ENCODE measurements around the gene S100A14. TPM values are rescaled to one million over a fixed set of nuclear protein-coding genes. Genes with fewer than 3 reads are reported as not detected.

Gene S100A14
- total RNA-seq, 1 experiment from 2014 or later, result 0.63 TPM

DNA sequence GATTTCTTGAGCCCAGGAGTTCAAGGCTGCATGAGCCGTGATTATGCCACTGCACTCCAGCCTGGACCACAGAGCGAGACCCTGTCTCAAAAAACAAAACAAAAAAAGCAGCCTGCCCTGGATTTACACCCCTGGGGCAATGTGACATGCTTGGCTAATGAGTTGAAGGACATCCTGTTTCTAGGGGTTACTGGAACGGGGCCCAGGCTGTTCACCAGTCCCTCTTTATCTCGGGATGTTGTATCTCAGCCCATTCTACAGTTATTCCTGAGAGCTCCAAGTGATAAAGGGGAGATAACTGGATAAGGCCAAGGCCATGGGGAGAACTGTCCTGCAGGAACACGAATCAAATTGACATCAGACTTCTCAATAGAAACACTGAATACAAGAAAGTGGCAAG lies 28.8 kb downstream of the S100A14 start:
- WGBS (ENCODE audit: extremely low coverage, insufficient read length, low lambda C conversion rate), result no CpG with 5 or more reads among the region's 5 CpGs
- no peak for DNase-seq
- H3K79me1 ChIP-seq (ENCODE audit: insufficient read depth, low read depth, low read length, poor library complexity, severe bottlenecking), result no peaks in the 10 kb centered on the region
- H3K9me3 Mint-ChIP-seq, result no peaks in the 10 kb centered on the region
- H3K18ac ChIP-seq (ENCODE audit: insufficient read length, low read depth, low read length), result no peak overlapping the region
- H4K20me1 ChIP-seq (ENCODE audit: control insufficient read depth, insufficient read depth, insufficient read length), result no peaks in the 10 kb centered on the region
- H3K27me3 ChIP-seq (ENCODE audit: insufficient read depth, low read length), result no peaks in the 10 kb centered on the region
- H3K4me1 ChIP-seq (ENCODE audit: insufficient read depth, low read length), result no peaks in the 10 kb centered on the region; the same call in 1 of the 2 replicates
- no peak overlapping the region for H2AFZ ChIP-seq (ENCODE audit: low read length)
- no peak overlapping the region for H4K5ac ChIP-seq (ENCODE audit: insufficient read length, low read depth, low read length)
- no peaks in the 10 kb centered on the region for H3K36me3 Mint-ChIP-seq (ENCODE audit: insufficient read depth in 1 of 3, low read depth in 3 of 3)
- no peak overlapping the region for H2BK20ac ChIP-seq (ENCODE audit: low read depth, low read length, poor library complexity, severe bottlenecking)
- H3T11ph ChIP-seq (ENCODE audit: low read length), result no peak overlapping the region
- no peak overlapping the region for H2BK12ac ChIP-seq (ENCODE audit: insufficient read length, low read depth, low read length)
- no peaks in the 10 kb centered on the region for H3K9me3 ChIP-seq (ENCODE audit: control insufficient read depth, low read depth, low read length)
- H3K4ac ChIP-seq (ENCODE audit: low read depth, low read length), result no peak overlapping the region
- H4K8ac ChIP-seq (replicated peaks; ENCODE audit: insufficient read length, low read depth, low read length), result no peak overlapping the region
- H3K23ac ChIP-seq (ENCODE audit: insufficient read length, low read depth, low read length), result no peak overlapping the region
- TF ChIP-seq CTCF (conservative IDR thresholded peaks at IDR 0.05), result no peak
- H3K4me1 Mint-ChIP-seq, result peaks cover 9 to 16% of the 10 kb centered on the region in 2 experiments; a peak in 3 of 4 replicates
- no peak overlapping the region for H3K27ac Mint-ChIP-seq
- no peak overlapping the region for H3K4me2 ChIP-seq (ENCODE audit: insufficient read depth, insufficient read length, low read length)
- no peak overlapping the region for H3K27ac ChIP-seq (ENCODE audit: insufficient read length, low read depth, low read length)
- H3K4me3 Mint-ChIP-seq, result no peak overlapping the region
- H3K9ac ChIP-seq (ENCODE audit: extremely low read depth, insufficient read length, low read length), result no peak overlapping the region
- no peak overlapping the region for H2BK120ac ChIP-seq (ENCODE audit: low read depth, low read length, poor library complexity, severe bottlenecking)
- H3K27me3 Mint-ChIP-seq (ENCODE audit: low read depth), result no peaks in the 10 kb centered on the region; the same call in 1 of the 2 replicates
- H3K23me2 ChIP-seq (ENCODE audit: insufficient read length, low read depth, low read length, poor library complexity, severe bottlenecking), result no peaks in the 10 kb centered on the region
- no peak overlapping the region for H2BK5ac ChIP-seq (ENCODE audit: insufficient read length, low read length)
- H3K14ac ChIP-seq (ENCODE audit: insufficient read depth, low read length), result no peak overlapping the region
- H2BK15ac ChIP-seq (ENCODE audit: low read depth, low read length), result no peak overlapping the region
- H3K79me2 ChIP-seq (ENCODE audit: insufficient read depth, low read length), result no peaks in the 10 kb centered on the region
- no peak overlapping the region for H4K91ac ChIP-seq (ENCODE audit: insufficient read length, low read depth, low read length)
- H3K56ac ChIP-seq (ENCODE audit: insufficient read length, low read depth, low read length), result no peak overlapping the region
- no peak overlapping the region for H2AK5ac ChIP-seq (ENCODE audit: insufficient read length, low read length)
